HG03342 (cell line): ENCODE results near the gene SLC25A26.
A peak's percentile ranks its signal among the peaks of the same experiment; 100 is the strongest.
"Not testable (repeated sequence)": the region's sequence is repeated elsewhere in the genome, so short reads cannot be mapped to it uniquely, and the experiment has no call there.

Experiments used
- ATAC-seq: cut with Tn5 transposase; IDR thresholded peaks from one replicate; pipeline ENCODE4 v1.9.1; 2021; ENCODE audit warnings: mild to moderate bottlenecking, moderate library complexity; ENCODE audit not compliant: unreplicated experiment

Gene SLC25A26

DNA sequence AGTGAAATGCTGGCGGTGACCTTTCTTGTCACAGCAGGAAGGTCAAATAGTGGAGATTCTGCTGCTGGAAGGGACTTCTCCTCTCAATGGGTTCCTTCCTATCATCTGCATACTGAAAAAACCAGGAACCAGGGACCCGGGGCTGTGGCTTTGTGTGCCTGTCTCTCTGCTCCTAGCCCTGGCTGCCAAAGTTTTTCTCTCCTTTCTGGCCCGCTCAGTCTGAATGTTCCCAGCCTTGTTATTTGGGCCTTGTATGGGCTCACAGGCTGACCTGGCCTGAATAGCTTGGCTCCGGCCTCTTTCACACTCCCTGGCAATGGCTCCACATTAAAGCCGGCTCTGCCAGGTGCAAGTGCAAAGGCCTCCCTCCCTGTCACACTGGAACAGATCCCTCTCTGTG is 185.4 kb downstream of the SLC25A26 start:
- ATAC-seq: no peak

DNA sequence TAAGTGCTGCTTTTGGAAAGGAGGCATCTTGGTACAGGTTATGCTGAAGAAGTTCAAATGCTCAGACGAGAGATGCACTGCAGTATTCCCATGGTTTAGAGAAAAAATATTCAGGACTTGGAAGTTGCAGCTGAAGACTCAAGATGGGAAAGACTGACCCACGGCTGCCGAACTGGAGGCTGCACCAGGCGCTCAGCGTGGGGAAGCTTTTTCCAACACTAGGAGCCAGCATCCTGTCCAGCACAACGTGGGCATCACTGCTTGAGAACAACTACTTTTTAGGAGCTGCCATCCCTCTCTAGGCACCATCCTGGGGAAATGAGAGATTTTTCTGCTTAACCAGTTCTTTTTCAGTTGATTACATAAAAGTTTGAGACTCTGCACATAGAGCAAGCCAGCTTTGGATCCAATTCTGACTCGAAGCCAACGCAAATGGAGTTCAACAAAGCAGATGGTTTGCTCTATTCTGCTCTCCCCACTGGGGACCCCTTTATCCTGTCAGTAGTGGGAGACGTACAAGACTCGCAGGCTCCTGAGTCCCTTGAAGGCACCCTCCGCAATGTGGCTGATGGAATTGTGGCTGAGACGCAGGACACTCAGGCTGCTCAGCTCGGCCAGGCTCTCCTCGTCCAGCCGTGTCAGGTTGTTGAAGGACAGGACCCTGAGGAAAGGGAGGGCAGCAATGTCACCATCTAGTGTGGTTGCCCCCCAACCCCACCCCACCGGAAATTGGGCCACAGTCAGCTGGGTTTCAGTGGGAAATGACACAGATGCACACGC is 186.2 kb downstream of the SLC25A26 start:
- ATAC-seq: no peak

DNA sequence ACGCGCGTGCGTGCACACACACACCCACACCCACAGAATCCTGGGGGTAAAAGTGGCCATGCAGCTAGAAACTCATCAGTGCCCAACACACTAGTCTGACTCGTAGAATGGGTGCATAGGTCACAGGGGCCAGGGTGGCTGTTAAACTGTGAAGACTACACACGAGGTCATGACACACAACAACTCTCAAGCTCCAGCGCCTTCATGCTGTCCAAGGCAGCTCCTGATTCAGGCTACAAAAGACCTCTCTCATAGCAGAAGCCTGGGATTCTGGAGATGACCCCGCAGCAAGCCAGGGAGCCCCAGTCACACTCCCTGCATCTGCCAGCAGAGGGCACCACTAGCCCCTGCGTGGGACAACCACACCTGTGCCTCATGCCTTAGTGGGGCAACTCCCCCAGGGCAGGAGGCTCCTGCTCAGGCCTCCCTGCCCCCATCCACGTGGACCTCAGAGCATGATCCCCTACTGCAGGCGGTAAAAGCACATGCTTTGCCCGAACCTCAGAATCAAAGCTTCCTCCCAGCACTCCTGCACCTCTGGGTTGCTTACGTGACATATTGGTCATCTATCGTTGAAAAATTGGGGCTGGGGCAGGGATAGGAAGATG is 186.9 kb downstream of the SLC25A26 start:
- peak; percentile 76 for ATAC-seq

- no peak for ATAC-seq
Observed at GRCh38 chr3:66409771-66410754, 189.3 kb downstream of the SLC25A26 start.

DNA sequence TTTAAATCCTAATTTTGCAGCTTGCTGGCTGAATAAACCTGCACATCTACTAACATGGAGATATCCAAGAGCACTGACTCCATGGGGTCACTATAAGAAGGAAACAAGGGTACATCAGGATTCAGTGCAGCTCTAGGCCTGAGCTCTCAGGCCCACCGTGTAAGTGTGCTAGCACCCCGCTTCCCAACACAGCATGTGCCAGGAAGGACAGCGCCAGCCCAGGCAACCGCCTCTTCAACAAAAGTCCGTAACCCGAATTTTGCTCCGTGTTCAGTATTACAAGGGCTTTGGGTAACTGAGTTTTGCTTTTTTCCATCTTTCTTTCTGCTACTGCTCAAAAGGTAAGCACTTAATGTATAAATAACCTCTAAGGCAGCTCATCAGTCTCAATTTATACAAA is 190.2 kb downstream of the SLC25A26 start:
- ATAC-seq: no peak

GRCh38 chr3:66411474-66411873 is 190.7 kb downstream of the SLC25A26 start:
- no peak for ATAC-seq

- no peak for ATAC-seq
Observed at GRCh38 chr3:66411961-66412887, 191.4 kb downstream of the SLC25A26 start.

GRCh38 chr3:66413151-66413751 is 192.4 kb downstream of the SLC25A26 start:
- no peak for ATAC-seq

DNA sequence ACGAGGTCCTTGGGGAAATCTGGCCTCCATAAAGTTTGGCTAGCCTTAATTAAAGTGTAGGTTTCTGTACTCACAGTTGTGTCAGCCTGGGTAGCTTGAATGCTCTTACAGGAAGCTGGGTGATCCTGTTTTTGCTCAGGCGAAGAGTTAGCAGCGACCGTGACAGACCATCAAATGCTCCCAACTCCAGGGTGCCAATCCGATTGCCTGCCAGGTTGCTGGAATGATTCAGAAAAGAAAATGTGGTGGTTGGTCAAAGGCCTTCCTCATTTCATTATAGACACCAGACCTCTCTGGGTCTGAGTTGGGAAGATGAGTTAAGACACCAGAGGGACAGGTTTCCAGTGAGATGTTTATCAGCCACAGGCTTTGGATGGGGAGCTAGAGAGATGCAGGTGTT is 194.0 kb downstream of the SLC25A26 start:
- ATAC-seq: no peak

DNA sequence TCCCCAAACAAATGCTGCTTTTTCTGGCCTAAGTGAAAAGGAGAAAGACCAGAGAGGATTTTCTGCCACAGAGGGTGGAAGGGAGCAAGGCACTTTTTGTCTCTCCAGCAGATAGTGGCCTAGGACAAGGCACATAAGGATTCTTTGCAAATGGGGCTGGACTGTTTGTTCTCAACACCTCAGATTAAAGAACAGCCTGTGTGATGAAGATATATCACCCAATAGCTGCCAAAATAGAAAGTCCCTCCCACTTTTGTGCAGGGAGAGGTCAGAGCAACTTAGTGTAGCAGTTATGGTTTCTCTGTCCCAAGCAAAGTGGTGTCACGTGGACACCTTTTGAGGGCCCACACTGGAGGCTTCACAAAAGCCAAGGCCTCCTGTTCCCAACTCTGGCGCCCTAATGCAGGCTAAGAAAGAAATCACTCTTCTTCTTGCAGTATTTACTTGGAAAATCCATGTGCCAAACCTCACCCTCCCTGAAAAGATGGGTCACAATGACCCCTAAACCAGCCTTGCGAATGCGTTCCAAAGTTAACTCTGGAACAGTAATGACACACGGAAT is 195.1 kb downstream of the SLC25A26 start:
- ATAC-seq: no peak

- no peak for ATAC-seq
Observed at GRCh38 chr3:66416556-66417304, 195.9 kb downstream of the SLC25A26 start.

DNA sequence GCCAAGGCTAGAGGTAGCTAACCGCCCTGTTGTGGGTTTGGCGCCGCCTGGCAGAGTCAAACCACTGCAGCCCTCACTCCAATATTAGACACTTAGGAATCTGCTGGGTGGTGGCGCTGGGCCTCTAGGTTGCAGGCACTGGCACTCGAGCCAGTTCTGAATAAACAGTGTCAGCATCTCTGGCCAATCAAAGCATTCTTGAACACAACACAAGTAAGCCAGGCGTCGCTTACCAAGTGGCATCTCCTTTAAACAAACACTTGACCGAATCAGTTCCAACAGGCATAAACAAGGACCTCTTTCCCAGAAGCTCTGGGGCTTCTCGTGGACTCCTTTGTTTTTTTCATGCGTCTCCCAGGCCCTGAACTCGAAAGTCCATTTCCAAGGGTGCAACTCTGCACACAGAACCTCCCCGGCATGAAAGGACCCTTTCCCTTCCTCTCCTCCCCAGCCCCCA is 197.7 kb downstream of the SLC25A26 start:
- ATAC-seq: no peak

DNA sequence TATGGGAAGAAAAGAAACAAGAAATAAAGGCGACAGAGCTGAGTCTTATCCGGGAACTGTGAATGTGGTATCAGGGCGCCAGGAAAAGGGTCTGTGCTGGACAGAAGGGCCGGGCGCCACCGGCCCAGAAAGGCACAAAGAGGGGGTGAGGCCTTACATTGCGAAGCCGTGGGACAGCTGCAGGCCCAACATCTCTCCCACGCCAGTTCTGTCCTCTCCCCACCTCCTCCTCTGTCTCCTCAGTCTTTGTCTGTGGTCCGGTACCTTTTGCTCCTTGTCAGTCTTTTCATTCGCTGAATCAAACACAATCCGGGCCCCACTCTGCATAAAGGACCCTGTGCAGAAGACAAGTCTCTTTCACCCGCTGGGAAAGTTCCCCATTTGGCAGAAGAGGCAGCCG is 198.2 kb downstream of the SLC25A26 start:
- no peak for ATAC-seq

DNA sequence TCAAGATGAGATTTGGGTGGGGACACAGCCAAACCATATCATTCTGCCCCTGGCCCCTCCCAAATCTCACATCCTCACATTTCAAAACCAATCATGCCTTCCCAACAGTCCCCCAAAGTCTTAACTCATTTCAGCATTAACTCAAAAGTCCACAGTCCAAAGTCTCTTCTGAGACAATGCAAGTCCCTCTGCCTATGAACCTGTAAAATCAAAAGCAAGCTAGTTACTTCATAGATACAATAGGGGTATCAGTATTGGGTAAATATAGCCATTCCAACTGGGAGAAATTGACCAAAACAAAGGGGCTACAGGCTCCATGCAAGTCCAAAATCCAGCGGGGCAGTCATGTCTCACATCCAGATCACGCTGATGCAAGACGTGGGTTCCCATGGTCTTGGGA is 200.3 kb downstream of the SLC25A26 start:
- ATAC-seq: not testable (repeated sequence)

DNA sequence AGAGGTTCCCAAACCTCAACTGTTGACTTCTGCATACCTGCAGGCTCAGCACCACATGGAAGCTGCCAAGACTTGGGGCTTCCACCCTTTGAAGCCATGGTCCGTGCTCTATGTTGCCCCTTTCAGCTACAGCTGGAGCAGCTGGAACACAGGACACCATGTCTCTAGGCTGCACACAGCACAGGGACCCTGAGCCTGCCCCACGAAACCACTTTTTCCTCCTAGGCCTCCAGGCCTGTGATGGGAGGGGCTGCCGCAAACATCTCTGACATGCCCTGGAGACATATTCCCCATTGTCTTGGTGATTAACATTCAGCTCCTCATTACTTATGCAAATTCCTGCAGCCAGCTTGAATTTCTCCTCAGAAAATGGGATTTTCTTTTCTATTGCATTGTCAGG is 201.1 kb downstream of the SLC25A26 start:
- ATAC-seq: not testable (repeated sequence)

DNA sequence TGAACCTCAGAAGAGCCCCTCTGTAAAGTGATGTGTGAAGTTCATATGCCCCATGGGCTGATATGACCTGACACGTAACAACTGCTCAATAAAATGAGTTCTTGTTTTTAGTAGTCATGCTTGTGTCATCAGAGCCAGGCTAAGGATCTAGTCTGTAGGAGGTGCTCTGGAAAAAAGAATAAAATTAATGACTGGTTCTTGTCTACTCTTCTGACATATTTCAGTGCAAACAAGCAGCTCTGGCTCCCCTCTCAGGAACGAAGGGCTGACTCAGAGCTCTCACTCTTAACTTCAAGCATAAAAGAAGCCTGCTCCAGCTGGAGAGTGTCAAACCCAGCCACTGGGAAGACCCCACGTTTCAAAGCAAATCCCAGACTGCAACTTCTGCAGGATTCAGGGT is 203.0 kb downstream of the SLC25A26 start:
- ATAC-seq: no peak

DNA sequence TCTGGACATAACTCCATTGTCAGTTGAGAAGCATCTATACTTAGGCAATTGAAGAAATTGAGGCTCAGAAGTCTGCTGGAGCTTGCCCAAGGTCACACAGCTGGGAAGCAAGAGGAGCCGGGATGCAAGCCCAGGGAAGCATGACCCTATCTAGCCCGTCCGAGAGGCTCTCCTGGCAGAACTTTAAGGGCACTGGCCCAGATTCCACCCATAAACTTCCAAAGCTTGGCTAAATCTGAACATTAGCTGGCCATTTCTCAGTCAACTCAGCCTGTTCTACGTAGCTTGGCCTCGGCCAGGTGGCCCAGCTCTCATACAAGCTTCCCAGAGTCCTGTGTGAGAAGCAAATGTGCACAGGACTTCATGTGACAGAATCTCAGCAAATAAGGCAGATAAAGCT is 204.2 kb downstream of the SLC25A26 start:
- ATAC-seq: no peak

DNA sequence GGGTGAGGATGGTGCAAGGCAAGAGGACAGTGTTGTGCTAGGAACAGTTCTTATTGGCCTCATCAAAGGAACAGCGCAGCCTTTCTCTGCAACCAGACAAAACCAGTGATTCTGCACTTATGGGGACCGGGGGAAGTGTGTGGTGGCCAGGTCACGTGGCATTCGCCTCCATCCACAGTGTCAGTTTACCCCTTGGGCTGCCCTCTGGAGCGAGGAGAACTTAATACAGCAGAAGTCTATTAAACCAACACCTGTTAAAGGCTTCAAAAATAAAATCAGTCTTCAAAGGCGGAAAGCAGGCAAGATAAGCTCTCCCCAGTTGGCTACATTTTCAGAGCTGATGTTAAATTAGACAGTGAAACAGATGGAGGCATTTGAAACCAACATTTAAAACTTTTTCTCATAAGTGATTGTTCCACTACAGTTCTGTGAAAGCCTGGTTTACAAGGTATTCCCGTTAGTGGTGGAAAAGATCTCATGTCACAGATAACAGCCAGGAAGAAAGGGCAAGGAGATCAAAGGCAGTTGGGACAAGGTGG is 204.8 kb downstream of the SLC25A26 start:
- no peak for ATAC-seq

GRCh38 chr3:66426135-66426534 is 205.3 kb downstream of the SLC25A26 start:
- no peak for ATAC-seq
